K562 (cell line): Measurements from ENCODE around the gene PCARE. TPM values are rescaled to one million over a fixed set of nuclear protein-coding genes. Genes with fewer than 3 reads are reported as not detected.

Source experiments
- ATAC-seq: fragments of 200-7000 bp; cut with Tn5 transposase; 3 replicates; pipeline ENCODE4 v1.9.1; 2020; ENCODE audit warnings: moderate library complexity
- BruUV-seq: library from RNA; stranded (reverse); fragments of 400-500 nt; replicated peaks from 2 replicates; lab custom pipeline; 2021; lab: Mats Ljungman, UMichigan
- CTCF ChIA-PET: fragments of 300-600 bp; formaldehyde crosslinking; extraction: SDS; loops from one replicate; lab custom pipeline; 2021; ENCODE audit warnings: low intra/inter-chr PET ratio; lab: Yijun Ruan, JAX
- POLR2A ChIA-PET: fragments of 300-600, 350-650 bp; sonication (Branson Sonifier 250); formaldehyde crosslinking; extraction: SDS; loops from one replicate; lab custom pipeline; 2021; ENCODE audit warnings: antibody characterized with exemption, inconsistent platforms; lab: Yijun Ruan, JAX
- DNase-seq, 4 experiments: peaks; one replicate each; pipeline versions ENCODE4 v3.0.0 to v3.0.0-alpha.2; 2011 to 2018; ENCODE audit warnings: low spot score in 3 of 4, mixed read lengths in 3 of 4; ENCODE audit errors: extremely low read depth in 1 of 4
- FAIRE-seq: peaks from 2 replicates; lab custom pipeline; 2011; peaks lifted over from hg19 to GRCh38; lab: Jason Lieb, UNC
- H2AFZ ChIP-seq: 2 replicates; pipeline ENCODE4 v1.6.0; 2011; ENCODE audit warnings: low read depth, low read length, control low read depth, inconsistent platforms
- H3K27ac ChIP-seq: fragments of 200-600 bp; 3 replicates; pipeline ENCODE4 v1.8.0; 2011; ENCODE audit warnings: low read depth, mild to moderate bottlenecking, control low read depth, inconsistent platforms, low read length, moderate library complexity, mixed read lengths; ENCODE audit errors: extremely low read depth
- H3K27me3 ChIP-seq, 2 experiments: fragments of 300-600 bp in 1 of 2; 2 replicates in 1 of 2; 3 replicates in 1 of 2; pipeline versions ENCODE4 v1.6.0 to v1.8.0; 2011; ENCODE audit warnings: inconsistent platforms in 2 of 2, low read length in 2 of 2, mild to moderate bottlenecking in 1 of 2, mixed read lengths in 1 of 2, moderate library complexity in 1 of 2; ENCODE audit not compliant: control insufficient read depth in 2 of 2, insufficient read depth in 2 of 2
- H3K36me3 ChIP-seq: fragments of 300-600 bp; 3 replicates; pipeline ENCODE4 v1.8.0; 2011; ENCODE audit warnings: mild to moderate bottlenecking, low read length, inconsistent platforms; ENCODE audit not compliant: control insufficient read depth, insufficient read depth
- H3K4me1 ChIP-seq, 2 experiments: fragments of 200-600 bp in 1 of 2; replicated peaks in 1 of 2; 2 replicates in 1 of 2; 3 replicates in 1 of 2; pipeline versions ENCODE4 v1.5.1 to v1.8.0; 2011; ENCODE audit warnings: inconsistent platforms in 2 of 2, low read length in 2 of 2, mild to moderate bottlenecking in 1 of 2, mixed read lengths in 1 of 2, moderate library complexity in 1 of 2; ENCODE audit not compliant: control insufficient read depth in 2 of 2, insufficient read depth in 2 of 2
- H3K4me2 ChIP-seq: 2 replicates; pipeline ENCODE4 v1.6.1; 2011; ENCODE audit warnings: low read length, control low read depth, inconsistent platforms, mixed read lengths; ENCODE audit not compliant: insufficient read depth
- H3K4me3 ChIP-seq: fragments of 200-600 bp; sonication (generic), shearing (Covaris generic); 2 replicates; pipeline ENCODE4 v1.5.1; 2016; ENCODE audit warnings: control low read depth, inconsistent platforms
- H3K79me2 ChIP-seq: fragments of 200-600 bp; 3 replicates; pipeline ENCODE4 v1.8.0; 2011; ENCODE audit warnings: low read length, inconsistent platforms; ENCODE audit not compliant: control insufficient read depth, insufficient read depth
- H3K9ac ChIP-seq, 2 experiments: 2 replicates each; pipeline versions ENCODE4 v1.6.0 to v1.6.1; 2011; ENCODE audit warnings: low read depth in 2 of 2, low read length in 2 of 2, control low read depth in 1 of 2, inconsistent platforms in 1 of 2, mild to moderate bottlenecking in 1 of 2, mixed read lengths in 1 of 2; ENCODE audit not compliant: insufficient read depth in 1 of 2
- H3K9me1 ChIP-seq: one replicate; pipeline ENCODE4 v1.6.0; 2011; ENCODE audit warnings: inconsistent platforms, mild to moderate bottlenecking, low read length, moderate library complexity; ENCODE audit not compliant: control insufficient read depth, insufficient read depth
- H3K9me3 ChIP-seq: replicated peaks from 2 replicates; pipeline ENCODE4 v1.5.1; 2011; ENCODE audit warnings: low read depth, low read length, inconsistent platforms; ENCODE audit not compliant: control insufficient read depth, insufficient read depth
- H4K20me1 ChIP-seq: replicated peaks from 2 replicates; pipeline ENCODE4 v1.6.1; 2011; ENCODE audit warnings: low read length, inconsistent platforms, mixed read lengths; ENCODE audit not compliant: control insufficient read depth, insufficient read depth
- GABPB1 ChIP-seq: sonication (generic); formaldehyde crosslinking; IDR thresholded peaks from 2 replicates; pipeline ENCODE4 v1.8.0; 2022; ENCODE audit warnings: mild to moderate bottlenecking, missing genetic modification reagents
- HDAC8 ChIP-seq: fragments of 450-650 bp; IDR thresholded peaks from 2 replicates; pipeline ENCODE4 v1.6.1; 2016; ENCODE audit warnings: mild to moderate bottlenecking, missing genetic modification characterization, moderate library complexity, missing compliant biosample characterization
- NBN ChIP-seq: fragments of 450-650 bp; IDR thresholded peaks from 2 replicates; pipeline ENCODE4 v1.6.1; 2016; ENCODE audit warnings: low read depth, mild to moderate bottlenecking
- NCOA2 ChIP-seq, 2 experiments: fragments of 450-650 bp; IDR thresholded peaks; 2 replicates each; pipeline ENCODE4 v1.6.1; 2018; ENCODE audit warnings: mild to moderate bottlenecking in 2 of 2, moderate library complexity in 1 of 2; ENCODE audit not compliant: partially characterized antibody in 2 of 2
- POLR2H ChIP-seq: IDR thresholded peaks from 2 replicates; pipeline ENCODE4 v1.6.1; 2016; ENCODE audit warnings: missing genetic modification characterization, low read depth, mild to moderate bottlenecking, control low read depth, missing compliant biosample characterization, moderate library complexity
- SIN3A ChIP-seq, 2 experiments: fragments of 150-350 bp in 1 of 2; IDR thresholded peaks; 2 replicates each; pipeline ENCODE4 v1.6.1; 2011 to 2016; ENCODE audit warnings: borderline replicate concordance in 2 of 2, low read depth in 2 of 2, low read length in 2 of 2, mild to moderate bottlenecking in 2 of 2, moderate library complexity in 2 of 2; ENCODE audit not compliant: control insufficient read depth in 1 of 2
- SIRT6 ChIP-seq: IDR thresholded peaks from one replicate; pipeline ENCODE4 v1.6.1; 2012; ENCODE audit warnings: low read depth, mild to moderate bottlenecking, control low read depth, inconsistent platforms, low read length, moderate library complexity
- SMARCA4 ChIP-seq: fragments of 450-650 bp; IDR thresholded peaks from 2 replicates; pipeline ENCODE4 v1.6.1; 2016
- SMARCB1 ChIP-seq: IDR thresholded peaks from 2 replicates; pipeline ENCODE4 v1.6.1; 2011; ENCODE audit warnings: improper control_type of control experiment, low read depth; ENCODE audit not compliant: insufficient read length
- SP2 ChIP-seq: IDR thresholded peaks from 2 replicates; pipeline ENCODE4 v1.6.1; 2011; ENCODE audit warnings: mild to moderate bottlenecking, low read depth, low read length, moderate library complexity; ENCODE audit not compliant: poor library complexity, severe bottlenecking; ENCODE audit errors: extremely low read depth
- STAT5B ChIP-seq: fragments of 250-450 bp; sonication (Bioruptor Pico); IDR thresholded peaks from 2 replicates; pipeline ENCODE4 v1.8.0; 2021; ENCODE audit warnings: mild to moderate bottlenecking, inconsistent platforms
- ZNF57 ChIP-seq: fragments of 450-650 bp; formaldehyde crosslinking; IDR thresholded peaks from 2 replicates; pipeline ENCODE4 v1.4.0; 2020; ENCODE audit warnings: mild to moderate bottlenecking, moderate library complexity
- WGBS: fragments of 100-300 bp; shearing (Covaris generic); methylation state at CpG from one replicate; pipeline ENCODE4 v1.1.6; 2016; ENCODE audit warnings: low coverage, mixed read lengths; ENCODE audit not compliant: insufficient coverage; ENCODE audit errors: missing lambda C conversion rate; 5-methylcytosine and 5-hydroxymethylcytosine counted together
- in situ Hi-C: fragments of 300-500 bp; cut with MboI; formaldehyde crosslinking; loops from 4 replicates; pipeline ENCODE4 v1.15.0; 2018; ENCODE audit warnings: inconsistent platforms, mixed read lengths
- intact Hi-C: fragments of 100-400 bp; cut with micrococcal nuclease; formaldehyde crosslinking; loops from 2 replicates; pipeline ENCODE4 v1.14.2; 2022
- polyA plus RNA-seq, 8 experiments: library from polyadenylated mRNA; depleted of rRNA in 4 of 8; stranded (reverse) in 5 of 8; unstranded in 3 of 8; fragments of >200 nt; fragmentation: Nextera tagmentation in 2 of 8; fragmentation: Illumina TruSeq in 1 of 8; extraction: Ambion mirVana in 2 of 8; extraction: Trizol in 1 of 8; gene quantifications; 2 replicates each; pipeline versions ENCODE4 v1.2.1 to v1.2.3, GENCODE V29; 2011 to 2014; ENCODE audit warnings: inconsistent platforms in 1 of 8, missing spikeins in 1 of 8
- total RNA-seq, 7 experiments: library from RNA; depleted of rRNA in 6 of 7; stranded (reverse); fragments of >200 nt in 6 of 7; fragmentation: Illumina TruSeq in 2 of 7; extraction: Trizol in 2 of 7; gene quantifications; 2 replicates each; pipeline versions ENCODE4 v1.2.1 to v1.2.3, GENCODE V29; 2011 to 2021; ENCODE audit warnings: low replicate concordance in 1 of 7
- TF ChIP-seq, protein P1 (sequence below), 2 experiments: fragments of 450-650 bp; IDR thresholded peaks; 2 replicates each; pipeline ENCODE4 v1.6.1; 2016; ENCODE audit warnings: mild to moderate bottlenecking in 2 of 2, borderline replicate concordance in 1 of 2, low read depth in 1 of 2, moderate library complexity in 1 of 2

The PCARE gene
- total and polyA plus RNA-seq, 9 of the 15 experiments (the other 6 are each of a cell fraction or from before 2014, with no cell fraction given) = not detected

DNA sequence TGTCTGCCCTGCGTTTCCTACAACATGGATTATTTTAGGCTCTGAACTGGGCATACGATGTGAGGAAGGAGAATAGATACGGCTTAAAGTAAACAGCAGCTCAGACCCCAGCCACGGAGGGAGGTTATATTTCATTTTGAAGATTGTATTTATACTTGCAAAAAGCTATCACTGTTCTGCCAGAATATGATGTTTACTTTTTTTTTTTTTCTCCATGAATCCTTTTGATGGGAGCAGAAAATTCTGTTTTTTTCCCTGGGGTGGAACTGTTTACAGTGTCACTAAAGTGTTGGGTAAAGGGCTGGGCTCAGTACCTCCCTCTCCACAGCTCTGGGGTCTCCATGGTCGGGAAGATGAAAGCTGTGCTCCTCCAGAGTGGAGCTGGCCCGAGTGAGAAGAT is 13.1 kb downstream of the PCARE start:
- intact Hi-C loops (no loop called here), in situ Hi-C loops (no loop called here)
- Histone ChIP-seq H3K27ac (no peak overlapping the region), H3K4me3 (no peak overlapping the region), H3K36me3 (no peaks in the 10 kb centered on the region), H3K9ac (no peak overlapping the region), H3K9me1 (peaks cover 3% of the 10 kb centered on the region), H3K27me3 (peaks cover 29 to 65% of the 10 kb centered on the region in 2 experiments; a peak in 4 of 5 replicates), H4K20me1 (no peaks in the 10 kb centered on the region; the same call in 1 of the 2 replicates), H3K79me2 (no peaks in the 10 kb centered on the region), H2AFZ (no peak overlapping the region), H3K4me1 (no peaks in the 10 kb centered on the region), H3K4me2 (no peak overlapping the region), H3K9me3 (no peaks in the 10 kb centered on the region)
- FAIRE-seq = no peak
- no peak for DNase-seq
- no peak for ATAC-seq
- BruUV-seq = no TSS peak
- TF ChIP-seq STAT5B = no peak
- TF ChIP-seq SP2 = no peak
- TF ChIP-seq HDAC8 = no peak
- TF ChIP-seq GABPB1 (CRISPR knock-in tag) = no peak
- TF ChIP-seq SIRT6 = no peak
- no peak for TF ChIP-seq POLR2H (tag)
- no peak for TF ChIP-seq SIN3A (IDR thresholded peaks at IDR 0.05; ENCODE audit: borderline replicate concordance in 2 of 2, control insufficient read depth in 1 of 2, low read depth in 2 of 2, low read length in 2 of 2)
- no peak for TF ChIP-seq NCOA2 (IDR thresholded peaks at IDR 0.05; ENCODE audit: partially characterized antibody in 2 of 2)
- TF ChIP-seq, protein P1, sequence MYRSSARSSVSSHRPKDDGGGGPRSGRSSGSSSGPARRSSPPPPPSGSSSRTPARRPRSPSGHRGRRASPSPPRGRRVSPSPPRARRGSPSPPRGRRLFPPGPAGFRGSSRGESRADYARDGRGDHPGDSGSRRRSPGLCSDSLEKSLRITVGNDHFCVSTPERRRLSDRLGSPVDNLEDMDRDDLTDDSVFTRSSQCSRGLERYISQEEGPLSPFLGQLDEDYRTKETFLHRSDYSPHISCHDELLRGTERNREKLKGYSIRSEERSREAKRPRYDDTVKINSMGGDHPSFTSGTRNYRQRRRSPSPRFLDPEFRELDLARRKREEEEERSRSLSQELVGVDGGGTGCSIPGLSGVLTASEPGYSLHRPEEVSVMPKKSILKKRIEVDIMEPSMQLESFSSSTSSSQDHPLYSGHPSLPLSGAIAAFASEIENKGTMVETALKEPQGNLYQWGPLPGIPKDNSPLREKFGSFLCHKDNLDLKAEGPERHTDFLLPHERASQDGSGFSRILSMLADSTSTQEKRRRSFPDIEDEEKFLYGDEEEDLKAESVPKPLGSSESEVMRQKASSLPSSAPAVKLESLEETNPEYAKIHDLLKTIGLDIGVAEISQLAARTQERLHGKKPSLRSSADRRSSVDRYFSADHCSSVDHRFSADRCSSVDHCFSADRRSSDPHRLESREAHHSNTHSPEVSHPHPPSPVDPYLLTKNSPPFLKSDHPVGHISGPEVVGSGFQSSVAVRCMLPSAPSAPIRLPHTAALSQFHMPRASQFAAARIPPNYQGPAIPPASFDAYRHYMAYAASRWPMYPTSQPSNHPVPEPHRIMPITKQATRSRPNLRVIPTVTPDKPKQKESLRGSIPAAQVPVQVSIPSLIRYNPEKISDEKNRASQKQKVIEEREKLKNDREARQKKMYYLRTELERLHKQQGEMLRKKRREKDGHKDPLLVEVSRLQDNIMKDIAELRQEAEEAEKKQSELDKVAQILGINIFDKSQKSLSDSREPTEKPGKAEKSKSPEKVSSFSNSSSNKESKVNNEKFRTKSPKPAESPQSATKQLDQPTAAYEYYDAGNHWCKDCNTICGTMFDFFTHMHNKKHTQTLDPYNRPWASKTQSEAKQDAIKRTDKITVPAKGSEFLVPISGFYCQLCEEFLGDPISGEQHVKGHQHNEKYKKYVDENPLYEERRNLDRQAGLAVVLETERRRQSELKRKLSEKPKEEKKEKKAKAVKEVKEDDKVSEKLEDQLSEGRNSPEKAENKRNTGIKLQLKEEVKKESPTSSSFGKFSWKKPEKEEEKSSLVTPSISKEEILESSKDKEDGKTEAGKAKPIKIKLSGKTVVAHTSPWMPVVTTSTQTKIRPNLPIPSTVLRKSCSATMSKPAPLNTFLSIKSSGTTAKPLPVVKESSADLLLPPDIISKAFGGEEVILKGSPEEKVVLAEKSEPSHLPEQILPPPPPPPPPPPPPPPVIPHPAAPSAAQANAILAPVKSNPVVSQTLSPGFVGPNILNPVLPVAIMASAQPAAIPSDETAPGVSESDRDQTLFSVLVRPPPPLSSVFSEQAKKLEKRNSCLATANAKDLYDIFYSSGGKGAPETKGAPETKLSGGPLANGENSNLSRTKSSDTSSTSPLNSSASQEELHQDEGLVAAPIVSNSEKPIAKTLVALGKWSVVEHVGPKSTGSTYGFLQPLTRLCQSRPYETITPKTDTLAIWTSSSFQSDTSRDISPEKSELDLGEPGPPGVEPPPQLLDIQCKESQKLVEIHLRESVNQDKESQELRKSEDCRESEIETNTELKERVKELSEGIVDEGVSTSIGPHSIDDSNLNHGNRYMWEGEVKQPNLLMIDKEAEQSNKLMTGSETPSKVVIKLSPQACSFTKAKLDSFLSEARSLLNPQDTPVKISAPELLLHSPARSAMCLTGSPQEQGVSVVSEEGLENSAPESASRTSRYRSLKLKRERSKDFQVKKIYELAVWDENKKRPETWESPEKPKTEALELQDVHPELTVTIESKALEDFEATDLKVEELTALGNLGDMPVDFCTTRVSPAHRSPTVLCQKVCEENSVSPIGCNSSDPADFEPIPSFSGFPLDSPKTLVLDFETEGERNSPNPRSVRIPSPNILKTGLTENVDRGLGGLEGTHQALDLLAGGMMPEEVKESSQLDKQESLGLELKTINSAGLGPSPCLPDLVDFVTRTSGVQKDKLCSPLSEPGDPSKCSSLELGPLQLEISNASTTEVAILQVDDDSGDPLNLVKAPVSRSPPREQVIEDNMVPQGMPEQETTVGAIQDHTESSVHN (IDR thresholded peaks at IDR 0.05; ENCODE audit: borderline replicate concordance in 1 of 2, low read depth in 1 of 2) = no peak
- no peak for TF ChIP-seq SMARCA4
- no peak for TF ChIP-seq NBN
- no peak for TF ChIP-seq SMARCB1
- no peak for TF ChIP-seq ZNF57 (CRISPR knock-in tag)
- CTCF ChIA-PET = no interaction called here
- 0% methylated on average over 6 of the region's 6 CpGs for WGBS
- POLR2A ChIA-PET = no interaction called here
